ENCODE results near the gene ATG10.
"Not testable (repeated sequence)": the region's sequence is repeated elsewhere in the genome, so short reads cannot be mapped to it uniquely, and the experiment has no call there.

The ATG10 gene

DNA sequence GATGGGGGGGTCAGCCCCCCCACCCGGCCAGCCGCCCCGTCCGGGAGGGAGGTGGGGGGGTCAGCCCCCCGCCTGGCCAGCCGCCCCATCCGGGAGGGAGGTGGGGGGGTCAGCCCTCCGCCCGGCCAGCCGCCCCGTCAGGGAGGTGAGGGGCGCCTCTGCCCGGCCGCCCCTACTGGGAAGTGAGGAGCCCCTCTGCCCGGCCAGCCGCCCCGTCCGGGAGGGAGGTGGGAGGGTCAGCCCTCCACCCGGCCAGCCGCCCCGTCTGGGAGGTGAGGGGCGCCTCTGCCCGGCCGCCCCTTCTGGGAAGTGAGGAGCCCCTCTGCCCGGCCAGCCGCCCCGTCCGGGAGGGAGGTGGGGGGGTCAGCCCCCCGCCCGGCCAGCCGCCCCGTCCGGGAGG is 168.0 kb downstream of the ATG10 start:
- DNase-seq = not testable (repeated sequence)

DNA sequence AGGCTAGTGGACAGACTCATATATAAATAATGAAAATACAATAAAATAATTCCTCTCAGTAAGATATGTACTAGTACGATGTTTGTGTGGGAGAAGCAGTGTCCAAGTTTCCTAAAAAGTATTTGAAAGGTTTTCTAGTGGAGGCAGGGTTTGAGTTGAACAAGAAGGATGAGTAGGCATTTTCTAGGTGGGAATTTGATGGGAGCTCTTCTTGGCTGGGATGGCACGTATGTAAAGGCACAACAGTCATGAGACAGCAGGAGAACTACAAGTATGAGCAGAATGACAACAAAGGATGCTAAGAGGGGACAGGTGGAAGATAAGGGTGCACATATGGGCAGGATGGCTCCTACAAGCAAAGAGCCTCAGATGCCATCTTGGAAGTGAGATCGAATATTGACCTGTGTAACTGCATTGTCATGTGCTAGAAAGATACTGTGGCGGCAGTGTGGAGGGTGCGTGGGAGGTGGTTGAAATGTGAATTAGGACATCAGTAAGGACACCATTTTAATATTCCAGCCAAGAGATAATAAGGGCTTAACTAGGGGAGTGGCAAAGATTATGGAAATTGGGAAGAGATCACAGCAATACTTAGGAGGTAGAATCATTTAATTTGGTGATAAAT is 170.5 kb downstream of the ATG10 start:
- DNase-seq = no peak

DNA sequence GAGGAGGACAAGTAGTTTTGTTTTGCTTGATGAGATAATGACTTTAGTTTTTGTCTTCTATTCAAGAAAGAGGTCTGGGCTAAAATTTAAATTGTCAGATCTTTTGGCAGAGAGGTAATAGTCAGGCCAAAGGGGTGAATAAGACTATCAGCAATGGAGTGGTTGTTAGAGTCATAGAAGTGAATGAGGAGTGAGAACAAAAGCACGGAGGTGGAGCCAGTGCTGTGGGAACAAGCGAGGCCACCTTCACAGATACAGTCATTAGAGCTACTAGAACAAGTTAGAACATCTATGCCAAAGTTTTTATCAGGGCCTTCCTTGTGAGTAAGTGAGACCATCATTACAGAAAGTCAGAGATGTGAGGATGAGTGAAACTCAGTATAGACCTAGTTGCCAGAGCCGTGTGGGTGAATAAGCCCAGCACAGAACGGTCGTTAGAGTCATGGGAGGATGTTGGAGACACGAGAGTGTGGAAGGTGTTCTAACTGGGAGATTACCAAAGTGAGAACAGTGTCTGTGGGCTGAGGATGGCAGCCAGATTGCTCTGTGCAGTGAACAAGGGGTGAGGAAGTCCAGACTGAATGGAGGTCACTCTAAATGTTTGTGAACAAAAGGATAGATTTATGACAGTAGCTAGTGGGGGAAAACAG is 171.2 kb downstream of the ATG10 start:
- DNase-seq = no peak

DNA sequence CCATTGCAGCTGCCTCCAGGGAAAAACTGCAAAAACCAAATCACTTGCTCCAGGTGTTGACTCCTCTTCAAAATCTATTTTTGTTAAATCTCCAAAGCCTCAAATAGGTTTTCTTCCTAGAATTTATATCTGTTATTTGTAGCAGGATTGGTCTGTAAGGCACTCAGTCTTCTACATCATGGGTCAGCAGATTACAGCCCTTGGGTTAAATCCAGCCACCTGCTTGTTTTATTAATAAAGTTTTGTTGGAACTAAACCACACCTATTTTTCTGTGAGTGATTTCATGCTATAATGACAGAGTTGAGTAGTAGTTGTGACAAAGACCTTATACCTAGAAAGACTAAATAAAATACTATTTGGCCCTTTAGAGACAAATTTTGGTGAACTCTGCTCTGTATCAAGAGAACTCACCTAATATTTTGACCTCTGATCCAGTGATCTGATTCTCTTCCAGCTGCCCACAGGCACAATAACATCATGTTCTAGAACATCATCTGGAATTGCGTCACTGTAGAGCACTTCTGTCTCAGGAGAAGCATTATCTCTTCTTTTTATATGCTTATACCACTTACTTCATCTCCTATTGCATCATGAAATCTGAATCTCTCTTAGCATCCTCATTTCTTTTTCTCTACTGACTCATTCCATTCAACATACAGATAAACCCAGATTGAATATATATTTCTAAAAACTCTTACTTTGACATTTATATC is 176.2 kb downstream of the ATG10 start:
- no peak for DNase-seq

DNA sequence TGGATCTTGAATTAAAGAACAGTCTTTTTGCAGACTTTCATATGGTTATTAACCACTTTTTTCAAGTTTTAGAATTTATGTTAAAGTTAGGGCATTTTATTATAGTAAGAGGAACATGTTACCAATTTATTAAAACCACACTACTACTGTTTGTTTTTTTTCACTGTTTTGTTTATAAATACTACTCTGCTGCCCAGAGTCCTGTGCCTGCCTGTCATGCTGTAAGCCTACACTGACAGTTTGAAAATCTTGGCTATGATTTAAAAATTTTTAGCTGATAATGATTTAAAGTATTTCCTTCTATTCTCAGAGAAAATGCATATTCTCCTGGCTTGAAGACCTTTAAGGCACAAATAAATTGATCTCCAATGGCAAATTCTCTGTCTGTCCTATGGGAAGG is 177.6 kb downstream of the ATG10 start:
- no peak for DNase-seq

DNA sequence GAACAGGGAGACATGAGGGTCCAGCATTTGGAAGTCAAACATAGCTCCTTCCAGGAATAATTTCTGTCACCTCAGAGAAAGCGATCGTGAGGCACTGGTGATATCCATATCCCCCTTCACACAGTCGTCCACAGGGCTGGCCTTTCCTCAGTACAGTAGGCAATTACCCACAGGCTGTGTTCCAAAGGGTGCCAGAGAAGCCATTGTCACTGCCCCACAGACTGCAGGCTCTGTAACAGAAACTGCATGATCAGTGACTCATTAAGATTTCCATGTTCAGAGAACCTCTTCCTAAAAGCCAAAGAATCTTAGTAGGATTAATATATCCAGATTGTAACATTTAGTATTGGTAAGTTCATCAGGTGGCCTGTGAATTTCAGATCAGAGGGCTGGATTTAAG is 178.7 kb downstream of the ATG10 start:
- no peak for DNase-seq

DNA sequence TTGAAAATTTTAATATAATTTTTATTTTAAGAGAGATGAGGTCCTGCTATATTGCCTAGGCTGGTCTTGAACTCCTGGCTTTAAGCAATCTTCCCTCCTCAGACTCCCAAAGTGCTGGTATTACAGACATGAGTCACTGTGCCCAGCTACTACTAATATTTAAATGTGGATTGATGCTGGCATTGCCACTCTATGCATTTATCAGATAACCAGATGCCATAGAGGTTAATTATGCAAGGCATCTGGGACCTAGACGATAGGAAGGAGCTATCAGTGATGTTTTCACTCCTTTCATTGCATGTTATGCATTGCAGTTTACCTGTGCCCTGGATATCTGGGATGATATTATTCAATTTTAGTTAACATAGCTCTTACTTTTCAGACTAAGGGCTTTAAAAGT is 179.4 kb downstream of the ATG10 start:
- no peak for DNase-seq

DNA sequence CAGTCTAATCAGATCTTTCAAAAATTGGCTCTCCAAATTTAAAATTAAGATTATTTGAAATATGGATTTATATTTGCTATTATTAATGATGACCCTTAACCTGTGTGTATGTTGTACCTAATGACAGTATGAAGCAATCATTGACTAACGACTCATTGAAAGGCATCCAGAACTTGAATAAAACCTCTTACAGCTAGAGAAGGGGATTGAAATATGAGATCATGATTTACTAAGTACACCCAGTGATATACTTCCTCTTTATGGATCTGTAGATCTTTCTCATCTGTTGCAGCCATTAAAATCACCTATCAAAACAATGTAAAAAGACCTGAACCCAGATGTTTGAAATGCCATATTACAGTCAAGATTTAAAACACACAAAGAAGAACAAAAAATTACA is 179.8 kb downstream of the ATG10 start:
- DNase-seq = no peak

DNA sequence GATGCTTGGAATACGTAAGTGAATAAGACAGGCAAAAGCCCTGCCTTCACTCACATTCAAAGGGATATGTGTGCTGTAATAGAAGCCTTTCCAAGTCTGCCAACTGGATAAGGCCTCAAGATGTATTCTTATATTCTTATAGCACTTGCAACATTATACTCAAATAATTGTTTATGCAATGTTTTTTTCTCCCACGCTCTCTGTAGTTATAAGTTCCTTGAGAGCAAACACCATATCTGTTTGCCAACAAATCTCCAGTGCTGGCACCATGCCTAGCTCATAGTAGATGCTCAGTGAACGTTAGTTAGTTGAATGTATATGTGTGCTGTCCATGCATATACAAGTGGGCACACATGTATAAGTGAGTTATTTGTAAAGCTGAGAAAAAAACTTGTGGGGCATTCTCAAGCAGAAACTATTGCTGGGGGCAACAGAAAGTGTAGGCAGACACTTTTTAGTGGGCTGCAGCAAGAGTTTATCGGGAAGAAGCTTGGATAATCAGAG is 181.2 kb downstream of the ATG10 start:
- no peak for DNase-seq

DNA sequence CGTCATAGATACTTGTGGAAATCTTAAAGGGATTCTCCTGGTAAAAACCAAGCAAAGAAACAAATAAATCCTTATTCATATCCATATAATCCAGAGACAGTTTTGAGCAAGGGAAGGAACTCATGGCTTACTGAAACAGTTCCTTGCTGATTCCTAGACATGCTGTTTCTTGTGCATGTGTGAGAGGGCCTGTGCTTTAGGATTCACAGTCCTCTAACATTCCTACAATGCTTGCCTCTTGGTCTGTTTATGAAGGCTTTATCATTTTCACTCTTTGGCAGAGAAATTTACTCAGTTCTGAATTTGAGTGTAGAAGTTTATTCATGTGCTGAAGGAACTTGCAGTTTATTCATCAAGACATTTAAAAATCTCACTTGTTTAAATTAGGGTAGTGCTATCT is 183.0 kb downstream of the ATG10 start:
- DNase-seq = no peak

DNA sequence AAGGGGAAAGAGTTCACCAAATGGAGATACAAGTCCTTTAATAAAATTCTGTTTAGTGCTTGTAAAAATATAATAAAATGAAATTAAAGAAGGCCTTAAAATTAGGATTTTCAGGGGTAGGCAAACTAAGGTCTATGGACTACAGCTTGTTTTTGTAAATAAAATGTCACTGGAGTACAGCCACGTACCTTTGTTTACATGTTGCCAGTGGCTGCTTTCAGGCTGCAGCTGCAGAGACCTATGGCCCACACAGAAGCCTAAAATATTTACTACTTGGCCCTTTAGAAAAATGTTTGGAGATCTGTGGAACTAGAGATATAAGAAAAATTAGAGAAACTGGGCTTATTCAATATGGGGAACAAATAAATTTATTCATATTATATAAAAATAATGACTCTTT is 183.5 kb downstream of the ATG10 start:
- no peak for DNase-seq

DNA sequence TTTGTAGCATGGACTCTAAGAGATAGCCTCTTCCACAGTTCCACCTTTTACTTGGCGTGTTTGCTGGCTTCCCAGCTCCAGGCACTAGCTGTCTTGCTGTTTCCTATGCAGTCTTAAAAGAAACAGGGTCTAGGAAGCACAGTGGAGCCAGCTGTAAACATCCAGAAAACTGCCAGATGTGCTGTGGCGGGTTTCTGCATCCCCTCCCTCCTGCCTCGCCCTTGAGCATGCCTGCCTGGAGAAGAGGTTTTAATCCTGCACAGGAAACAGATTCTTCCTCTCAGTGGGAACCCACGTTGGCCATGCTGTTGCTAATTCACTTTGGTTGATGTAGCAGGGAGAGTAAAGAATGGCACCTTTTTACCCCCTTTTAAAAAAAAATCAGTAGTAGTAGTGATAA is 185.1 kb downstream of the ATG10 start:
- DNase-seq = no peak

DNA sequence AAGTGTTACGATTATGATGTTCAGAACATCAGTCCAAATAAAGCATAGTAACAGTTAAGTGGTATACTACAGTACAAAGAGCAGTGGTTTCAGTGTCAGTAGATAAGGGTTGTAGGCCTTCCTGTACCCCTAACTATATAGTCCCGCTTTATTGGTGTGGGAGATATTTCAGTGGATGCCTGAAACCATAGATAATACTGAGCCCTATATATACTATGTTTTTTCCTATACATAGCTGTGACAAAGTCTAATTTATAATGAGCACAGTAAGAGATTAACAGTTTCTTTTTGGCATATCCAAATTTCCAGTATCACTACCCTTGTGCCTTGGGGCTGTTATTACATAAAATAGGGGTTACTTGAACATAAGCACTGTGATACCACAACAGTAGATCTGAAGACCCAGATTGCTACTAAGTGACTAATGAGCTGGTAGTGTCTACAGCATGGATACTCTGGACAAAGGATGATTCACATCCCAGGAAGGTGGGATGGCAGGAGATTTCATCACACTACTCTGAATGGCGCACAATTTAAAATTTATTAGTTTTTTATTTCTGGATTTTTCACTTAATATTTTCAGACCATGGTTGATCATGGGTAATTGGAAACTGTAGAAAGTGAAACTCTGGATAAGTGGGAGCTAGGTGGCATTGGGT is 187.1 kb downstream of the ATG10 start:
- no peak for DNase-seq

DNA sequence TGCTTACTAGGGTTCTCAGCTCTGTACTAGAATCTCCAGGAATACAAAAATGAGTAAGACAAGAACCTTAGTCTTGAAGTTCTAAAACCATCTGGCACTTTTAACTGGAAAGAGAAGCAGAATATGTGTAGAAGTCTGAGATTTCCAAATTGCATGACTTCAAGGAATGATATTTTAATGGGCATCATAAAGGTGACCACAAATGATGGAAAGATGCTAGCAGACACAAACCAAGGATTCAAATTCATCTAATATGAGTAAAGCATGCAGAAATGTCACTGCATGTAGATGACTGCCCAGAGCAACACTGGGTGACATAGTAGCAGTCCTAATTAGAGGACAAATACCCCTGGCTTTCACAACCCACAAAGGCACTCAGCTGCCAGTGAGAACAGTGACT is 189.1 kb downstream of the ATG10 start:
- DNase-seq = no peak

DNA sequence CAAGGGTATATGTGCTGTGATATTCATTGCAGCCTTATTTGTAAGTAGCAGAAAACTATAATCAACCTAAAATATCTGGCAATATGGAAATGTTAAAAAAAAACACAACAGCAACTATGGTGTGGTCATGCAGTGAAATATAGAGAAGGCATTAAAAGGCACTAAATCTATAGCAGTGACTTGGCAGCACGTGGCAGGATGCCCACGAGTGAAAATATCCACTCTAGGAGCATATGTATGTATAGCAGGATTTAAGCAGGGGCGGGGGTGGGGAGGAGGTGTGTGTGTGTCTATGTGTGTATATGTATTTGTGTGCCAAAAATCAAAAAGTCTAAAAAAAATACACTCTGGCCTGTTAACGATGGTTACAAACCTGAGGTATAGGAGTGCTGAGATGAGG is 190.8 kb downstream of the ATG10 start:
- no peak for DNase-seq

DNA sequence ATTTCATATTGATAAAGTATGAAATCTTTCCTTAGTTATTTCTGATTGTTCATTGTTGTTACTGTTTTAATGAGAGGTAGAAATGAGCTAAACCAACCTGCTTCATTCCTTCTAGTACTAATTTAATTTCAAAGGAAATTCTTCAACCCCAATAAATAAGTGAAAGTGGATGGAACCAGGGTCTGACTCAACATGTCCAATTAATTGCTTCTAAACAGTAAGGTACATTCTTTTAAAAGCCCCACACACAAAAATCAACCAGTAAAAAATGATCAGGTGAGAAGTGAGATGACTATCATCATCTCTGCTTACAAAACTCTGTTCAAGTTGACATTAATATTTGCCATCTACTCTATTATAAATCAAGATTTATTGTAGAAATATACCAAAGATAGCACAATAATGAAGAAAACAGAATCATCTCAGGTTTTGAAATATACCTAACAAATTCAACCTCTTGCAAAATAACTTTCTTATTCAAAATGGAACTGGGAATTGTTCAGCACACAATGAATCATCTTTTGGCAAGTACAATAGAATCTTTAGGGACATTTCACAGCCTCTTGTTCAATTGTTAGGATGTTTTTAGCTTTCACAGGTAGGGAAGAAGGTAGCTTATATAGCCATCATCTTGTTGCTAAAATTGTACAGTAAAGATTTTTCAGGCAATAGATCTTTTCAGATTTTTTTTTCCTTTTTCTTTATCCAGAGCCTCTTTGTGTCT is 191.8 kb downstream of the ATG10 start:
- no peak for DNase-seq

DNA sequence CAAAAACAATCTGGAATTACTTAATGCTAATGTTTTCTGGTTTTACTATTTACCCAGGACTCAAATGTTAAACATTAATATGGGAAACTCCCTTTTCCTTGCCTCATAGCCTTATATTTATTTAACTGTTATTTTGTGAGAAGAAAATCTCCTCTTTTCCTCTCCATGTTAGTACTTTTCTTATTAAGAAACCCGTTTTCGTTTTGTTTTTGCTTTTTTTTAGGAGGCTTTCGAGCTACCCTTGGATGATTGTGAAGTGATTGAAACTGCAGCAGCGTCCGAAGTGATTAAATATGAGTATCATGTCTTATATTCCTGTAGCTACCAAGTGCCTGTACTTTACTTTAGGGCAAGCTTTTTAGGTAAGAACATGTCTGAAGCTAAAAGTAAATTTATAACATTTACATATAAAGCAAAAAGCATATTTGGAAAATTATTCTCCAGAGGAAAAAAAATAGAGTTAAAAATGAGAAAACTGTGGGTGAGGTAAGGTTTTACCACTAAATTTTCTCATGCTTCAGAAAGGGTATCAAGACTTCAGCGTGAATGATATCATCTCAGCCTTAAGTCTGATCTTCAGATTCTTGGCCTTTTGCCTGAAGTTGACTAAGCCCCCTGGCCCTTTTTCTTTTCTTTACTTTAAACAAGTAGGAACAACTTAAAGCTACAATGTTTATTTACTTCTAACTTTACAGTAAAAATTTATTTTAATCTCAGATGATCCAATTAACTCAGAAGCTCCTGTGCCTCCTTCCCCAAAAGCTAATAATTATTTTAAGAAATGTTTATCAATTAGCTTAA is 192.6 kb downstream of the ATG10 start:
- DNase-seq = no peak

DNA sequence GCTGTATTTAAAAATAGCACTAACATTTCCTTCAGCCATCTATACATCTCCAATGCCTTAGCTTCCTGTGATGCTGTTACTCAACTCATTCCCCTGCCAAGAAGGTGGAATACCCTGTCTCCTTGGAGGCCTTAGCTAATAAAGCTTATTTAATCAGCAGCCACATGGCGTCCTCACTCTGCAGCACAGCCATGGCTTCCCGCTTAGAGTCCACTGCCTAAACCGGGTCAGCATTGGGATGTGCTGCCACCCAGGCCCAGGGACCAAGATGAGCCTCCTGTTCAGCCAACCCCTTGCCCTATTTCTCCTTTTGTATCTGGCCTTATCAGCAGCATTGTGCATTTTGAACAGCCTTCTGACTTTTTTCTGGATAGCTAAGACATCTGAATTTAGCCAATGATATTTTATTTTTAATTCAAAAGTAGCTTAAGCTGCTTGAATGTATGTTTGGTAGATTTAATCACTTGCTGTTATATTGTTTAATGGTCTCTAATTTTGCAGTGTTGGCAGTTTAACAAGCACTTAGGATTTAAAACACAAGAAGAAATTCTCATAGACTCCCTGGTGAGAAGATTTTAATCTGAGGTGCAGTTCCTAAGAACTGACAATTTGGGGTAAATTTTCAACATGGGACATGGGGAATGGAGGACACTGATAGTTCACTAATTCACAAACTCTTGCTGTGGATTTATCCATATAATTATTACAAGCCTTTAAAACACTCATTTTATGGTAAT is 193.3 kb downstream of the ATG10 start:
- DNase-seq = no peak

DNA sequence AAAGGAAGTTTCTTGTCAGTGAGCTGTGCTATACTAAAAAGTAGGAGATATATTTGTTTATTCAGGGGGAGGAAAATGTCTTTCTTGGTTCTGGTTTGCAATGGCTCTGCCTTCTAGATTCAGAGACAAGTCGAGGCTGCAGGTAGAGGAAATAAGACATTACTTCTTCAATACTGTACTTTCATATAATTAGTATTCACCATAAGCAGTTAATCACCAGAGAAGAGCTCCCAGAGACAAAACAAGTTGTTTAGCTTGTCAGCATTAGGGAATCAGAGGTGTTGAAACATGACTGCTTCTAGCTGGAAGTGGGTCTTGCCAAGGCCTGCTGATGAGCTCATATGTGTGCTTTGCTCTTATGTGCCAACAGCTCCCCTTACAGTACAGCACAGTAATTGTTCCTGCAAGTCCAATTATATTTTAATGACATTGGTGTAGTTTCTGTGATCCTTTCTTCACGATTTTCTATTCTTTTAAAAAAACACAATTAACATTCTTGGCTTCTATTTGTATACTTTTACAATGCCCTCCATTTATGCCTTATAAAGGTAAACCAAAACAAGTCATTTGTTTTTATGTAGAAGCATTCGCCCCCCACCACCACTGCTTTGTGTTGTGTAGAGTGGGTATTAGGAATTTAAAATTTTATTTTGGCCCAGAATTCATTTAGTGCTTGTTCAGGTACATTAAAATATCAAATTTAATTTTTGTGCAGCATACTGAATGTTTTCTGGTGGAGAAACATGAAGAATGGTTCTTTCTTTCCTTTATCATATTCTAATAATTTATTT is 194.1 kb downstream of the ATG10 start:
- DNase-seq = peak; percentile 74 to 88

DNA sequence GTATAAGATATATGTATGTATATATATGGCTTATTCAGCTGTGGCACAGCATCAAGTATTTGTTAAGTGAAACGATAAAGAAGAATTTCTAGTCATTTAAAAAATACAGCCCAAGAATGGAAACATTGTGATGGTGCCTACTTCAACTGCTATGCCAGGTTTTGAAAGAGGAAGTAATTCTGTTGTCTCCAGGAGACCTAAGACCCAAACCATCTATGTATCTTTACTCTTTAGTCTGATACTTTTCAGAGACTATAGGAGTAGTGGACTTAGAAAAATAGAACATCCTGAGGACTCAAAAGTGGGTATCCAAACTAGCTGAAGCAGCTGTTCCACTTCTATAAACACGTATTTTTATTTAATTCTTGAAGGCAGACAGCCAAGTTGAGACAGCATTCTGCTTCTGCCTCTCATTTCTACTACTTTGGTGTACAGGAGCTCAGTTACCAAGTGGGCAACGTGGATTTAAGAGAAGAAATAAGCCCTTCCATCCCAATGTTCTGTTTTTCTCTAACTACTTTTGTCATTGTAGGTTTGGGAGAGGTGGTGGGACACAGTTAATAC is 195.6 kb downstream of the ATG10 start:
- no peak for DNase-seq
